Left lung (tissue), 10 donors: ENCODE results near the gene WNT7B. TPM values are rescaled to one million over a fixed set of nuclear protein-coding genes. Genes with fewer than 3 reads are reported as not detected.
A peak's percentile ranks its signal among the peaks of the same experiment; 100 is the strongest.

Source experiments
- ATAC-seq: fragments of 200-7000 bp; cut with Tn5 transposase; one replicate; pipeline ENCODE4 v1.9.1; 2020; ENCODE audit warnings: moderate library complexity
- DNase-seq, 4 donors: peaks; one replicate each; pipeline ENCODE4 v3.0.0-alpha.2; 2013 to 2020
- H3K27ac ChIP-seq, 2 donors: fragments of 200-600 bp; sonication (generic) in 1 of 2; one replicate each; pipeline versions ENCODE4 v1.5.0 to v1.8.0; 2020 to 2021
- H3K27me3 ChIP-seq, 2 donors: fragments of 200-600 bp; sonication (generic) in 1 of 2; one replicate each; pipeline versions ENCODE4 v1.5.0 to v1.8.0; 2020 to 2021
- H3K36me3 ChIP-seq, 2 donors: fragments of 200-600 bp; sonication (generic) in 1 of 2; one replicate each; pipeline versions ENCODE4 v1.5.0 to v1.8.0; 2020 to 2021
- H3K4me1 ChIP-seq, 2 donors: fragments of 200-600 bp; one replicate each; pipeline ENCODE4 v1.8.0; 2021
- H3K4me3 ChIP-seq, 2 donors: fragments of 200-600 bp; sonication (generic) in 1 of 2; one replicate each; pipeline versions ENCODE4 v1.5.0 to v1.8.0; 2020 to 2021; ENCODE audit warnings: mild to moderate bottlenecking in 1 of 2
- H3K9me3 ChIP-seq, 2 donors: fragments of 200-600 bp; sonication (generic) in 1 of 2; one replicate each; pipeline versions ENCODE4 v1.5.0 to v1.8.0; 2020 to 2021
- intact Hi-C, 2 donors: fragments of 100-400 bp; cut with DNase I; formaldehyde crosslinking; loops; one replicate each; pipeline versions ENCODE4 v1.11.2 to v1.14.2; 2022
- polyA plus RNA-seq, 6 donors: library from polyadenylated mRNA; unstranded; fragments of 120-200 nt; gene quantifications; one replicate each; pipeline ENCODE4 v1.2.1, GENCODE V29; 2013; ENCODE audit not compliant: insufficient read length in 6 of 6
- total RNA-seq, 2 donors: library from RNA; stranded (reverse); fragmentation: NEBNext Ultra II Directional; extraction: Animal tissue kit (Norgen Biotek cat#: 25700); gene quantifications; one replicate each; pipeline ENCODE4 v1.2.1, GENCODE V29; 2021
- TF ChIP-seq, protein P1 (sequence below), 2 donors: fragments of 200-600 bp; sonication (generic) in 1 of 2; IDR thresholded peaks; one replicate each; pipeline versions ENCODE4 v1.5.0 to v1.8.0; 2021; ENCODE audit warnings: antibody characterized with exemption in 2 of 2
- donor health status: DM: no; HTN: yes; CAD: no.
- donor health status: DM: no; HTN: no; CAD: no.

WNT7B gene
- total and polyA plus RNA-seq, 8 donors, result 7.2 to 21.7 (median 14.9) TPM

DNA sequence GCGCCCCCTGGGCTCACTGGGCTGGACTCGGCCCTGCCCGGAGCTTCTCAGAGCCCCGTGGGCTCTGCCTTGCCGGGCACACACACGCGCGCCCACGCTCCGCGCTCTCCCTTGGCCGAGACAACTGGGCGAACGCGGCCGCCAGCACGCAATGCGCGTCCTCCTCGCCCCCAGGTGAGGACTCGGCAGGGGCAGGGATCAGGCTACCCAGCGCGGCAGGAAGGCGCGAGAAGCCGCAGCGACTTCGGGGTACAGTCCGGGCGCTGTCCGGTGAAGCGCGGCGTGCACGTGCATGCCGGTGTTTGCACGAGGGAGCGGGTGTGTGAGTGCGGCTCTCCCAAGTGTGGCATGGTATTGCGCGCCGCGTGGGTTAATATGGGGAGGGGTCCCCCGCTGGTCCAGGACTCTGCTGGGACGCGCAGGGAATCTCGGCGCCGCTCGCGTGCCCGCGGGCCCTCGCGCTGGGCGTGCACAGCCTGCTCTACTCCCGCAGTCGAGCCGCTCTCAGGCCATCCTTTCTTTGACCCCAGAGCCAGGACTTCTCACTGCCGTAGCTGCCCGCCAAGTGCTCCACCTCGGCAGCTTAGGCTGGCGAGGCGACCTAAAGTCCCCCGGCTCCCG is 5.4 kb downstream of the WNT7B start:
- peaks cover 7 to 31% of the 10 kb centered on the region in 2 donors for H3K4me1 ChIP-seq
- H3K27me3 ChIP-seq, result peaks cover 55 to 98% of the 10 kb centered on the region in 2 donors
- H3K4me3 ChIP-seq, result peak overlapping the region in 1 of 2 donors; percentile 7
- H3K36me3 ChIP-seq, result no peaks in the 10 kb centered on the region
- DNase-seq (peak in 1 of 4 donors; percentile 65), ATAC-seq (no peak)
- H3K27ac ChIP-seq, result no peak overlapping the region
- intact Hi-C loops, result no loop called here
- TF ChIP-seq, protein P1, sequence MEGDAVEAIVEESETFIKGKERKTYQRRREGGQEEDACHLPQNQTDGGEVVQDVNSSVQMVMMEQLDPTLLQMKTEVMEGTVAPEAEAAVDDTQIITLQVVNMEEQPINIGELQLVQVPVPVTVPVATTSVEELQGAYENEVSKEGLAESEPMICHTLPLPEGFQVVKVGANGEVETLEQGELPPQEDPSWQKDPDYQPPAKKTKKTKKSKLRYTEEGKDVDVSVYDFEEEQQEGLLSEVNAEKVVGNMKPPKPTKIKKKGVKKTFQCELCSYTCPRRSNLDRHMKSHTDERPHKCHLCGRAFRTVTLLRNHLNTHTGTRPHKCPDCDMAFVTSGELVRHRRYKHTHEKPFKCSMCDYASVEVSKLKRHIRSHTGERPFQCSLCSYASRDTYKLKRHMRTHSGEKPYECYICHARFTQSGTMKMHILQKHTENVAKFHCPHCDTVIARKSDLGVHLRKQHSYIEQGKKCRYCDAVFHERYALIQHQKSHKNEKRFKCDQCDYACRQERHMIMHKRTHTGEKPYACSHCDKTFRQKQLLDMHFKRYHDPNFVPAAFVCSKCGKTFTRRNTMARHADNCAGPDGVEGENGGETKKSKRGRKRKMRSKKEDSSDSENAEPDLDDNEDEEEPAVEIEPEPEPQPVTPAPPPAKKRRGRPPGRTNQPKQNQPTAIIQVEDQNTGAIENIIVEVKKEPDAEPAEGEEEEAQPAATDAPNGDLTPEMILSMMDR (IDR thresholded peaks at IDR 0.05), result no peak
- no peaks in the 10 kb centered on the region for H3K9me3 ChIP-seq

GRCh38 chr22:45970705-45971407 is 6.1 kb downstream of the WNT7B start:
- no peaks in the 10 kb centered on the region for H3K9me3 ChIP-seq
- peaks cover 7 to 25% of the 10 kb centered on the region in 2 donors for H3K4me1 ChIP-seq
- DNase-seq, result peak in 1 of 4 donors; percentile 64
- H3K4me3 ChIP-seq, result peak overlapping the region in 1 of 2 donors; percentile 7
- no peaks in the 10 kb centered on the region for H3K36me3 ChIP-seq
- no peak overlapping the region for H3K27ac ChIP-seq
- H3K27me3 ChIP-seq, result peaks cover 51 to 100% of the 10 kb centered on the region in 2 donors
- ATAC-seq, result no peak
- intact Hi-C loops, result no loop called here
- TF ChIP-seq, protein P1 (IDR thresholded peaks at IDR 0.05), result no peak

GRCh38 chr22:45969801-45970470 is 7.0 kb downstream of the WNT7B start:
- Histone ChIP-seq H3K27ac (no peak overlapping the region), H3K27me3 (peaks cover 43 to 100% of the 10 kb centered on the region in 2 donors)
- intact Hi-C loops, result no loop called here

GRCh38 chr22:45969414-45969799 is 7.6 kb downstream of the WNT7B start:
- DNase-seq (peak in 1 of 4 donors; percentile 71), ATAC-seq (no peak)
- H3K27me3 ChIP-seq, result peaks cover 38 to 100% of the 10 kb centered on the region in 2 donors

More at GRCh38 chr22:45969801-45970470, 7.0 kb downstream of the WNT7B start:
- DNase-seq, result peak in 1 of 4 donors; percentile 47
- H3K4me3 ChIP-seq, result no peak overlapping the region
- H3K36me3 ChIP-seq, result no peaks in the 10 kb centered on the region
- H3K4me1 ChIP-seq, result peaks cover 7 to 23% of the 10 kb centered on the region in 2 donors
- TF ChIP-seq, protein P1 (IDR thresholded peaks at IDR 0.05), result no peak
- no peak for ATAC-seq
- H3K9me3 ChIP-seq, result no peaks in the 10 kb centered on the region

More at GRCh38 chr22:45969414-45969799, 7.6 kb downstream of the WNT7B start:
- H3K27ac ChIP-seq, result no peak overlapping the region
- H3K4me3 ChIP-seq, result no peak overlapping the region
- no peaks in the 10 kb centered on the region for H3K9me3 ChIP-seq
- no peaks in the 10 kb centered on the region for H3K36me3 ChIP-seq
- intact Hi-C loops, result no loop called here
- peaks cover 7 to 18% of the 10 kb centered on the region in 2 donors for H3K4me1 ChIP-seq
- TF ChIP-seq, protein P1 (IDR thresholded peaks at IDR 0.05), result no peak
